Frontal cortex (tissue), 4 donors: ENCODE data around the gene PAX2. TPM values are rescaled to one million over a fixed set of nuclear protein-coding genes. Genes with fewer than 3 reads are reported as not detected.

Experiments
- DNase-seq, 2 donors: peaks; one replicate each; pipeline ENCODE4 v3.0.0; 2012; ENCODE audit warnings: low spot score in 2 of 2
- FAIRE-seq: peaks from 2 replicates; lab custom pipeline; 2012; peaks lifted over from hg19 to GRCh38; lab: Jason Lieb, UNC
- total RNA-seq: library from RNA; depleted of rRNA; stranded (reverse); fragments of >200 nt; gene quantifications from one replicate; pipeline ENCODE4 v1.2.3, GENCODE V29; 2014
- donor health status: control.
- donor health status: control.
- donor health status: control.

PAX2 gene
- total RNA-seq, 1 donor from 2014 or later: not detected

- DNase-seq: no peak
- no peak for FAIRE-seq
Measured at GRCh38 chr10:100867261-100867963, 122.0 kb downstream of the PAX2 start.

- no peak for DNase-seq
- no peak for FAIRE-seq
Measured at GRCh38 chr10:100868382-100868781, 123.0 kb downstream of the PAX2 start.

GRCh38 chr10:100869399-100869798, 124.0 kb downstream of the PAX2 start:
- DNase-seq: no peak

GRCh38 chr10:100872034-100872791, 126.8 kb downstream of the PAX2 start:
- FAIRE-seq (no peak), DNase-seq (peak in 1 of 2 donors; percentile 58)

More at GRCh38 chr10:100869399-100869798, 124.0 kb downstream of the PAX2 start:
- FAIRE-seq: no peak

- DNase-seq (no peak), FAIRE-seq (no peak)
Measured at GRCh38 chr10:100873146-100873826, 127.9 kb downstream of the PAX2 start.

GRCh38 chr10:100873827-100874326, 128.5 kb downstream of the PAX2 start:
- FAIRE-seq (no peak), DNase-seq (no peak)

- no peak for DNase-seq
- no peak for FAIRE-seq
Measured at GRCh38 chr10:100874702-100875483, 129.5 kb downstream of the PAX2 start.

GRCh38 chr10:100875484-100876166, 130.2 kb downstream of the PAX2 start:
- DNase-seq (no peak), FAIRE-seq (no peak)

GRCh38 chr10:100876585-100877460, 131.4 kb downstream of the PAX2 start:
- FAIRE-seq: no peak
- DNase-seq: no peak

GRCh38 chr10:100877461-100877850, 132.1 kb downstream of the PAX2 start:
- FAIRE-seq (no peak), DNase-seq (no peak)

GRCh38 chr10:100878291-100878910, 133.0 kb downstream of the PAX2 start:
- FAIRE-seq: no peak

More at GRCh38 chr10:100878291-100878910, 133.0 kb downstream of the PAX2 start:
- peak; percentile 53 to 84 for DNase-seq

Other genes starting within 250 kb of the PAX2 start
- gene SEC31B, start 225.7 kb upstream of the PAX2 start, total RNA-seq: 3.7 TPM
- 132 TPM for gene NDUFB8, start 215.7 kb upstream of the PAX2 start, total RNA-seq
- gene HIF1AN, start 209.6 kb upstream of the PAX2 start, total RNA-seq: 11.4 TPM
- gene SLF2, start 167.4 kb downstream of the PAX2 start, total RNA-seq: 46.5 TPM
- 6.5 TPM for gene SEMA4G, start 223.9 kb downstream of the PAX2 start, total RNA-seq
- 35.5 TPM for gene MRPL43, start 241.9 kb downstream of the PAX2 start, total RNA-seq
- gene TWNK, start 242.0 kb downstream of the PAX2 start, total RNA-seq: 6.5 TPM